Aorta (tissue), 5 donors: Measurements from ENCODE around the gene SUGT1. TPM values are rescaled to one million over a fixed set of nuclear protein-coding genes. Genes with fewer than 3 reads are reported as not detected.

Experiments
- ATAC-seq: fragments of 200-7000 bp; cut with Tn5 transposase; one replicate; pipeline ENCODE4 v1.9.1; 2022; ENCODE audit warnings: moderate library complexity; ENCODE audit not compliant: low FRiP score
- DNase-seq, 2 donors: peaks; one replicate each; pipeline ENCODE4 v3.0.0-alpha.2; 2020
- H3K27ac ChIP-seq, 2 donors: one replicate each; pipeline ENCODE4 v1.5.1; 2013; ENCODE audit warnings: low read length in 2 of 2, mild to moderate bottlenecking in 2 of 2, moderate library complexity in 2 of 2, control low read depth in 1 of 2, inconsistent platforms in 1 of 2, low read depth in 1 of 2
- H3K27me3 ChIP-seq, 2 donors: one replicate each; pipeline ENCODE4 v1.6.1; 2013; ENCODE audit warnings: control low read depth in 1 of 2, low read length in 1 of 2, mild to moderate bottlenecking in 1 of 2, moderate library complexity in 1 of 2; ENCODE audit not compliant: insufficient read depth in 2 of 2, control insufficient read depth in 1 of 2
- H3K36me3 ChIP-seq, 2 donors: one replicate each; pipeline ENCODE4 v1.6.1; 2013; ENCODE audit warnings: control low read depth in 1 of 2, low read length in 1 of 2, mild to moderate bottlenecking in 1 of 2; ENCODE audit not compliant: insufficient read depth in 2 of 2, control insufficient read depth in 1 of 2
- H3K4me1 ChIP-seq, 2 donors: one replicate each; pipeline ENCODE4 v1.6.1; 2013; ENCODE audit warnings: low read length in 2 of 2, control low read depth in 1 of 2, mild to moderate bottlenecking in 1 of 2, moderate library complexity in 1 of 2; ENCODE audit not compliant: insufficient read depth in 2 of 2, control insufficient read depth in 1 of 2
- H3K4me3 ChIP-seq, 2 donors: one replicate each; pipeline ENCODE4 v1.5.1; 2013; ENCODE audit warnings: low read length in 2 of 2, control low read depth in 1 of 2, mild to moderate bottlenecking in 1 of 2
- H3K9me3 ChIP-seq: one replicate; pipeline ENCODE4 v1.6.1; 2013; ENCODE audit warnings: mild to moderate bottlenecking, low read length; ENCODE audit not compliant: control insufficient read depth
- WGBS, 2 donors: extraction: QIAGEN DNeasy Blood & Tissue Kit; methylation state at CpG; one replicate each; pipeline ENCODE4 v1.1.7; 2013; 5-methylcytosine and 5-hydroxymethylcytosine counted together
- intact Hi-C, 2 donors: fragments of 100-400 bp; cut with DNase I; formaldehyde crosslinking; loops; one replicate each; pipeline versions ENCODE4 v1.14.2 to v1.15.0; 2022
- polyA plus RNA-seq, 2 donors: library from polyadenylated mRNA; stranded (reverse); fragments of 200-250 nt; gene quantifications; one replicate each; pipeline ENCODE4 v1.2.3, GENCODE V29; 2013
- total RNA-seq, 2 donors: library from RNA; stranded (reverse); fragmentation: NEBNext Ultra II Directional; extraction: Animal tissue kit (Norgen Biotek cat#: 25700); gene quantifications; one replicate each; pipeline ENCODE4 v1.2.1, GENCODE V29; 2021
- donor health status: healthy with polysubstance abuse.
- donor health status: Bipolar disorder and iron deficiency.
- donor health status: DM: no; HTN: no; CAD: no.
- donor health status: DM: no; HTN: no; CAD: no.
- donor health status: DM: yes; HTN: yes; CAD: no.

SUGT1 gene
- total and polyA plus RNA-seq, 4 donors = 30.2 to 44.4 (median 40.3) TPM

DNA sequence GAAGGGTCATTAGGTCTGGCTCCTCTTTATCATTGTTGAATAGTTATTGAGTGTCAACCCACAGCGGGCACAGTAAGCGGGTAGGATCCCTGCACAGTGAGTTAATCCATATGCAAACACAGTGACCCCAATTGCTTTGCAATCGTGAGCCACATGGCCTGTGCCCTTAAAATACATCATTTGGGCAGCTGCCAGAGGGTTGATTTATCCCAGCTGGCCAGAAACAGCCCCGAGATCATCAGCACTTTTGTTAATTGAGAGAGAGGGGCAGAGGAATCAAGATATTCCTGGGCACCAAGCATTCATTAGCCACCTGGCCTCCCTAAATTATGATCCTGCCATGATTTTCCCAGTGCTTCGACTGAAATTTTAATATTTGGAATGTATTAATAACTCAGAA lies 96.8 kb downstream of the SUGT1 start:
- Histone ChIP-seq H3K9me3 (no peaks in the 10 kb centered on the region), H3K27me3 (no peaks in the 10 kb centered on the region), H3K4me3 (no peak overlapping the region), H3K4me1 (no peaks in the 10 kb centered on the region), H3K27ac (no peak overlapping the region), H3K36me3 (no peaks in the 10 kb centered on the region)
- intact Hi-C loops = no loop called here
- WGBS, 2 donors = 33 to 36% methylated on average over 5 of the region's 5 CpGs
- no peak for ATAC-seq
- DNase-seq = no peak

Other genes starting within 250 kb of the SUGT1 start
- 10 to 100 TPM in 1 of 2 donors, 1 to 10 TPM in 1; 6.6 to 16.0 TPM for gene THSD1, start 246.7 kb upstream of the SUGT1 start, total RNA-seq
- 1 to 10 TPM in 1 of 2 donors, not detected in 1; 1.3 TPM for gene THSD1, start 246.7 kb upstream of the SUGT1 start, polyA plus RNA-seq
- gene VPS36, start 202.2 kb upstream of the SUGT1 start, total RNA-seq = 10 to 100 TPM; 45.5 to 54.3 TPM
- gene VPS36, start 202.2 kb upstream of the SUGT1 start, polyA plus RNA-seq = 10 to 100 TPM; 20.4 to 22.4 TPM
- 1 to 10 TPM; 5.4 to 9.6 TPM for gene CKAP2, start 197.4 kb upstream of the SUGT1 start, total RNA-seq
- 1 to 10 TPM; 2.0 to 2.3 TPM for gene CKAP2, start 197.4 kb upstream of the SUGT1 start, polyA plus RNA-seq
- 1 to 10 TPM; 5.0 to 9.9 TPM for gene HNRNPA1L2, start 10.4 kb upstream of the SUGT1 start, total RNA-seq
- 10 to 100 TPM in 1 of 2 donors, 1 to 10 TPM in 1; 6.9 to 14.4 TPM for gene HNRNPA1L2, start 10.4 kb upstream of the SUGT1 start, polyA plus RNA-seq
- not detected for gene CNMD, start 87.0 kb downstream of the SUGT1 start, total RNA-seq
- not detected for gene CNMD, start 87.0 kb downstream of the SUGT1 start, polyA plus RNA-seq
- gene PCDH8, start 195.8 kb downstream of the SUGT1 start, total RNA-seq = under 1 TPM in 1 of 2 donors, not detected in 1; 0.21 TPM
- gene PCDH8, start 195.8 kb downstream of the SUGT1 start, polyA plus RNA-seq = not detected